Mammary epithelial cell (primary cell): ENCODE data around the gene SCN3B.

Experiments
- CTCF ChIP-seq, 2 donors: IDR thresholded peaks in 1 of 2; conservative IDR thresholded peaks in 1 of 2; 2 replicates each; pipeline ENCODE4 v1.5.1; 2011 to 2012; ENCODE audit warnings: inconsistent platforms in 2 of 2, low read length in 2 of 2, mild to moderate bottlenecking in 2 of 2, control low read depth in 1 of 2, low read depth in 1 of 2; ENCODE audit not compliant: insufficient read depth in 1 of 2; ENCODE audit errors: extremely low read depth in 1 of 2
- EZH2 ChIP-seq: IDR thresholded peaks from 2 replicates; pipeline ENCODE4 v1.6.1; 2012; ENCODE audit warnings: low read length, inconsistent platforms, borderline replicate concordance

- TF ChIP-seq CTCF (conservative IDR thresholded peaks at IDR 0.05 in 1 of 2, IDR thresholded peaks at IDR 0.05 in 1 of 2; ENCODE audit: extremely low read depth in 1 of 2, insufficient read depth in 1 of 2, low read depth in 1 of 2, low read length in 2 of 2) = no peak
- no peak for TF ChIP-seq EZH2
These were observed 40.1 kb upstream of the SCN3B start for GRCh38 chr11:123694551-123694950.
